HFF-Myc (cell line): ENCODE data around the gene NWD2.

ENCODE experiments used
- DNase-seq: peaks from one replicate; pipeline ENCODE4 v3.0.0-alpha.2; 2011; ENCODE audit warnings: low read depth; ENCODE audit errors: extremely low read depth
- H3K4me3 ChIP-seq: replicated peaks from 2 replicates; pipeline ENCODE4 v1.5.1; 2011; ENCODE audit warnings: low read depth, mild to moderate bottlenecking, control low read depth, low read length
- CTCF ChIP-seq: IDR thresholded peaks from 2 replicates; pipeline ENCODE4 v1.5.1; 2012; ENCODE audit warnings: mild to moderate bottlenecking, low read depth, low read length, control low read depth; ENCODE audit errors: missing control alignments

The NWD2 gene

DNA sequence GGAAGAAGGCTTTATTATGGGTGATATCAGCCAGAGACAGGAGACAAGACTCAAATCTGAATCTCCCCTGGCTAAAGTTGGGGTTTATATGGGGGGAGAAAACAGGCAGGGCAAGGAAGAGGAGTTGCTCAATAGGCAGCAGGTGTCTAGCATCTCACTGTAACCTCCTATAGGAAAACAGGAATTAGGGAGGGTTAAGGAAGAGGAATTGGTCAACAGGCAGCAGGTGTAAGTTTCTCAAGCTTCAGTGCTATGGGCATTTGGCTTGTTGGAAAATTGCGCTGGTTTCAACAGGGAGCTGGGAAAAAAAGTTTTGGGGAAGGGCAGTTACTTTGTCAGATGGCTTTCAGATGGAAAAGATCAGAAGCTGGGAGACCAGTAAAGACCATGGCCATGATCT lies 206.4 kb downstream of the NWD2 start:
- no peak for DNase-seq

GRCh38 chr4:37451656-37452055 lies 207.1 kb downstream of the NWD2 start:
- no peak overlapping the region for H3K4me3 ChIP-seq
- TF ChIP-seq CTCF, result no peak
- DNase-seq, result no peak

More for the DNA sequence above, 206.4 kb downstream of the NWD2 start:
- H3K4me3 ChIP-seq, result no peak overlapping the region
- TF ChIP-seq CTCF, result no peak

- H3K4me3 ChIP-seq, result no peak overlapping the region
- peak; percentile 16 for DNase-seq
- TF ChIP-seq CTCF, result peak; percentile 40
These were observed 208.4 kb downstream of the NWD2 start for GRCh38 chr4:37452952-37453280.

GRCh38 chr4:37453281-37453998 lies 208.9 kb downstream of the NWD2 start:
- no peak for TF ChIP-seq CTCF
- DNase-seq, result no peak
- H3K4me3 ChIP-seq, result no peak overlapping the region

- TF ChIP-seq CTCF, result no peak
- no peak overlapping the region for H3K4me3 ChIP-seq
- DNase-seq, result no peak
These were observed 209.7 kb downstream of the NWD2 start for GRCh38 chr4:37453999-37454800.

DNA sequence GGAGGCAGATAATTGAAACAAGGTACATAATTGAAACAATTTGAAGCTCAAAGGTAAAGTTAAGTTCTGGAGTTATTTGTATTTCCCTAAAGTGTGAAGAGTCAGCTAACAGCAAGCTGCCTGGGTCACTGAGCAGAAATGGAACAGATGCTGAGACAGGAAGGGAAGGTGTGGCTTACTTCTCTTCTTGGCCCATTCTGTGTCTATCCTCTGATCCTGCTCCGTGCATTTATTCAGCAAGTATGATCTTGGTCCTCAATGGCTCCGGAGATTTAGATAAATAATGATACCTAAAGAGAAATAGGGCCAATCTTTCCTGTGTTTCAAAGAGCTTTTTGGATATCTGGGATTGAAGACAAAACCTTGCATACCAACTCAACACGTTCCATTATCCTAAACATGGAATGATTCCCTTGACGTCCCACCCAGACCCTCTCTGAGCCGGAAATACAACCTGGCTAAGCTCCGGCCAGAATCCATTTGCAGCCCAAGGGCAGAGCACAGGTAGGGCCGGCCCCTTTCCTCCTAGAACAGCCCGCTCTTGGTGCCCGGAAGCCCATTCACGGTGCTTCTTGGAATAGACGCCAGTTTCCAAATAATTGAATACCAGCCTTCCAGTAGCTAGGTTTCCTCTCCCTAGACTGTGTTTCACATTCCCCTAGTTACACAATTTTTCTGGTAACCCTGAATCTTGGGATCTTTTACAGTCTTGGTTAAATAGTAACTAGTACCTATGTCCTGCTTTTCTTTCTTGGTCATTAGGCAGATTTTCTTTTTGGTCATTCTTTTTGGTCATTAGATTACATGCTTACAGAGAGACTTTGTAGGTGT lies 211.0 kb downstream of the NWD2 start:
- TF ChIP-seq CTCF, result no peak
- DNase-seq, result no peak
- H3K4me3 ChIP-seq, result no peak overlapping the region
